IMR-90 (cell line): ENCODE results near the gene TEX50. TPM values are rescaled to one million over a fixed set of nuclear protein-coding genes. Genes with fewer than 3 reads are reported as not detected.

Experiments used
- ATAC-seq: fragments of 200-7000 bp; cut with Tn5 transposase; 2 replicates; pipeline ENCODE4 v1.9.1; 2020; ENCODE audit warnings: low read depth, mild to moderate bottlenecking, moderate library complexity
- BruUV-seq: library from RNA; stranded (reverse); fragments of 400-500 nt; replicated peaks from 2 replicates; lab custom pipeline; 2021; lab: Mats Ljungman, UMichigan
- CTCF ChIA-PET: fragments of 300-600 bp; formaldehyde crosslinking; extraction: SDS; loops from one replicate; lab custom pipeline; 2021; ENCODE audit warnings: antibody characterized with exemption; lab: Yijun Ruan, JAX
- POLR2A ChIA-PET: fragments of 300-600 bp; sonication (Branson Sonifier 250); formaldehyde crosslinking; loops from one replicate; lab custom pipeline; 2022; ENCODE audit warnings: antibody characterized with exemption; ENCODE audit not compliant: unreplicated experiment; lab: Charles Lee
- DNase-seq: peaks from one replicate; pipeline ENCODE4 v3.0.0; 2013
- H2AFZ ChIP-seq: replicated peaks from 2 replicates; pipeline ENCODE3; 2013; ENCODE audit warnings: low read length, mild to moderate bottlenecking; ENCODE audit not compliant: poor library complexity
- H2AK5ac ChIP-seq: 2 replicates; pipeline ENCODE4 v1.6.1; 2013; ENCODE audit warnings: low read depth, low read length, inconsistent platforms
- H2AK9ac ChIP-seq: replicated peaks from 2 replicates; pipeline ENCODE3; 2013; ENCODE audit warnings: mild to moderate bottlenecking, low read depth, low read length, moderate library complexity; ENCODE audit not compliant: poor library complexity
- H2BK120ac ChIP-seq: 2 replicates; pipeline ENCODE4 v1.6.1; 2013; ENCODE audit warnings: low read depth, low read length, inconsistent platforms
- H2BK15ac ChIP-seq: 3 replicates; pipeline ENCODE4 v1.6.1; 2013; ENCODE audit warnings: low read depth, low read length, inconsistent platforms
- H2BK20ac ChIP-seq: 2 replicates; pipeline ENCODE4 v1.6.1; 2013; ENCODE audit warnings: low read depth, mild to moderate bottlenecking, inconsistent platforms, low read length, moderate library complexity
- H2BK5ac ChIP-seq: 2 replicates; pipeline ENCODE4 v1.6.1; 2013; ENCODE audit warnings: mild to moderate bottlenecking, low read depth, low read length, inconsistent platforms; ENCODE audit not compliant: poor library complexity, severe bottlenecking
- H3K14ac ChIP-seq: replicated peaks from 2 replicates; pipeline ENCODE4 v1.6.1; 2013; ENCODE audit warnings: low read depth, low read length, inconsistent platforms
- H3K18ac ChIP-seq: 2 replicates; pipeline ENCODE4 v1.6.1; 2013; ENCODE audit warnings: low read depth, low read length, control low read depth
- H3K23ac ChIP-seq: 2 replicates; pipeline ENCODE4 v1.6.1; 2013; ENCODE audit warnings: low read depth, low read length, inconsistent platforms
- H3K27ac ChIP-seq: 2 replicates; pipeline ENCODE4 v1.5.1; 2013; ENCODE audit warnings: mild to moderate bottlenecking, control low read depth, low read length; ENCODE audit not compliant: insufficient read depth
- H3K27me3 ChIP-seq: 2 replicates; pipeline ENCODE4 v1.6.1; 2013; ENCODE audit warnings: low read length; ENCODE audit not compliant: control insufficient read depth, insufficient read depth
- H3K36me3 ChIP-seq: 2 replicates; pipeline ENCODE4 v1.6.1; 2013; ENCODE audit warnings: low read length, mixed read lengths; ENCODE audit not compliant: control insufficient read depth, insufficient read depth
- H3K4ac ChIP-seq: 2 replicates; pipeline ENCODE4 v1.6.1; 2013; ENCODE audit warnings: low read depth, low read length, inconsistent platforms
- H3K4me1 ChIP-seq: 2 replicates; pipeline ENCODE4 v1.6.1; 2013; ENCODE audit warnings: low read length, mixed read lengths; ENCODE audit not compliant: control insufficient read depth, insufficient read depth
- H3K4me2 ChIP-seq: 2 replicates; pipeline ENCODE4 v1.6.1; 2013; ENCODE audit warnings: low read depth, mild to moderate bottlenecking, control low read depth, low read length, moderate library complexity
- H3K4me3 ChIP-seq: 2 replicates; pipeline ENCODE4 v1.5.1; 2013; ENCODE audit warnings: low read depth, mild to moderate bottlenecking, control low read depth, low read length, moderate library complexity; ENCODE audit not compliant: insufficient read depth
- H3K56ac ChIP-seq: 2 replicates; pipeline ENCODE4 v1.6.1; 2013; ENCODE audit warnings: low read length, inconsistent platforms; ENCODE audit not compliant: insufficient read depth; ENCODE audit errors: extremely low read depth
- H3K79me1 ChIP-seq, 2 experiments: 2 replicates each; pipeline ENCODE4 v1.6.1; 2013; ENCODE audit warnings: low read length in 2 of 2, inconsistent platforms in 1 of 2, low read depth in 1 of 2
- H3K9ac ChIP-seq: 2 replicates; pipeline ENCODE4 v1.6.1; 2013; ENCODE audit warnings: low read depth, low read length, control low read depth
- H3K9me1 ChIP-seq: 2 replicates; pipeline ENCODE4 v1.6.1; 2013; ENCODE audit warnings: low read length, inconsistent platforms; ENCODE audit not compliant: insufficient read depth
- H3K9me3 ChIP-seq: 2 replicates; pipeline ENCODE4 v1.6.1; 2013; ENCODE audit warnings: low read length; ENCODE audit not compliant: control insufficient read depth, insufficient read depth
- H4K20me1 ChIP-seq: 2 replicates; pipeline ENCODE4 v1.6.1; 2013; ENCODE audit warnings: low read length, inconsistent platforms; ENCODE audit not compliant: insufficient read depth
- H4K5ac ChIP-seq: 2 replicates; pipeline ENCODE4 v1.6.1; 2013; ENCODE audit warnings: mild to moderate bottlenecking, low read depth, low read length, control low read depth
- H4K8ac ChIP-seq, 2 experiments: 2 replicates each; pipeline ENCODE4 v1.6.1; 2013; ENCODE audit warnings: low read depth in 2 of 2, low read length in 2 of 2, control low read depth in 1 of 2, inconsistent platforms in 1 of 2
- H4K91ac ChIP-seq: 2 replicates; pipeline ENCODE4 v1.6.1; 2013; ENCODE audit warnings: low read depth, low read length, inconsistent platforms; ENCODE audit not compliant: insufficient read depth
- BHLHE40 ChIP-seq: fragments of 150-350 bp; IDR thresholded peaks from 2 replicates; pipeline ENCODE4 v1.6.1; 2016; ENCODE audit warnings: mild to moderate bottlenecking, low read depth, low read length
- CEBPB ChIP-seq: IDR thresholded peaks from 2 replicates; pipeline ENCODE4 v1.6.1; 2012; ENCODE audit warnings: low read depth, low read length, improper control_type of control experiment
- CHD1 ChIP-seq: IDR thresholded peaks from 2 replicates; pipeline ENCODE4 v1.6.1; 2012; ENCODE audit warnings: low read depth, low read length, improper control_type of control experiment
- CTCF ChIP-seq: conservative IDR thresholded peaks from 2 replicates; pipeline ENCODE4 v1.5.1; 2012; ENCODE audit warnings: mild to moderate bottlenecking, low read depth, low read length, improper control_type of control experiment
- ELK1 ChIP-seq: fragments of 150-350 bp; IDR thresholded peaks from 2 replicates; pipeline ENCODE4 v1.6.1; 2016; ENCODE audit warnings: low read depth, mild to moderate bottlenecking, low read length, moderate library complexity, borderline replicate concordance
- FOS ChIP-seq: fragments of 150-350 bp; IDR thresholded peaks from 2 replicates; pipeline ENCODE4 v1.6.1; 2016; ENCODE audit warnings: low read depth, low read length
- MAFK ChIP-seq: IDR thresholded peaks from 2 replicates; pipeline ENCODE4 v1.6.1; 2012; ENCODE audit warnings: low read depth, low read length, improper control_type of control experiment
- MAZ ChIP-seq: IDR thresholded peaks from 2 replicates; pipeline ENCODE4 v1.6.1; 2012; ENCODE audit warnings: low read depth, mild to moderate bottlenecking, low read length, improper control_type of control experiment, moderate library complexity, borderline replicate concordance
- MXI1 ChIP-seq: IDR thresholded peaks from 2 replicates; pipeline ENCODE4 v1.6.1; 2012; ENCODE audit warnings: low read depth, mild to moderate bottlenecking, low read length, moderate library complexity, borderline replicate concordance
- NFE2L2 ChIP-seq: fragments of 150-350 bp; IDR thresholded peaks from 2 replicates; pipeline ENCODE4 v1.6.1; 2016; ENCODE audit warnings: low read depth, mild to moderate bottlenecking, low read length
- POLR2A ChIP-seq: IDR thresholded peaks from 2 replicates; pipeline ENCODE4 v1.6.1; 2012; ENCODE audit warnings: mild to moderate bottlenecking, low read depth, low read length
- RAD21 ChIP-seq: IDR thresholded peaks from 2 replicates; pipeline ENCODE4 v1.6.1; 2012; ENCODE audit warnings: low read length, improper control_type of control experiment
- RCOR1 ChIP-seq: IDR thresholded peaks from 2 replicates; pipeline ENCODE4 v1.6.1; 2012; ENCODE audit warnings: mild to moderate bottlenecking, low read length, improper control_type of control experiment; ENCODE audit not compliant: insufficient replicate concordance
- RFX5 ChIP-seq: IDR thresholded peaks from 2 replicates; pipeline ENCODE4 v1.8.0; 2012; ENCODE audit warnings: low read depth, mild to moderate bottlenecking, low read length, moderate library complexity
- SMC3 ChIP-seq: fragments of 150-350 bp; IDR thresholded peaks from 2 replicates; pipeline ENCODE4 v1.6.1; 2016; ENCODE audit warnings: low read depth, mild to moderate bottlenecking, antibody characterized with exemption, low read length, moderate library complexity
- USF2 ChIP-seq: fragments of 150-350 bp; IDR thresholded peaks from 2 replicates; pipeline ENCODE4 v1.6.1; 2017; ENCODE audit warnings: mild to moderate bottlenecking, antibody characterized with exemption, low read length, low read depth
- WGBS, 2 experiments: methylation state at CpG; one replicate each; pipeline versions ENCODE4 v1.1.5 to v1.1.7; 2013; ENCODE audit warnings: missing lambda C conversion rate in 2 of 2; ENCODE audit not compliant: insufficient read length in 1 of 2; ENCODE audit errors: extremely low coverage in 2 of 2; 5-methylcytosine and 5-hydroxymethylcytosine counted together
- dilution Hi-C: fragments of 300-500 bp; cut with HindIII; formaldehyde crosslinking; loops from one replicate; pipeline ENCODE4 v1.14.3; 2018; ENCODE audit warnings: low sequenced_read_pairs; ENCODE audit not compliant: unreplicated experiment
- in situ Hi-C: fragments of 300-500 bp; cut with MboI; formaldehyde crosslinking; loops from 3 replicates; pipeline ENCODE4 v1.14.3; 2019; ENCODE audit warnings: low sequenced_read_pairs, inconsistent platforms, mixed read lengths
- intact Hi-C: fragments of 100-400 bp; cut with micrococcal nuclease; formaldehyde crosslinking; loops from 2 replicates; pipeline ENCODE4 v1.10.0; 2022
- polyA plus RNA-seq, 3 experiments: library from polyadenylated mRNA; depleted of rRNA; stranded (reverse); fragments of >200 nt; gene quantifications; 2 replicates each; pipeline ENCODE4 v1.2.3, GENCODE V29; 2012; ENCODE audit warnings: low replicate concordance in 1 of 3
- total RNA-seq: library from RNA; depleted of rRNA; stranded (reverse); fragments of >200 nt; gene quantifications from 2 replicates; pipeline ENCODE4 v1.2.3, GENCODE V29; 2012

The TEX50 gene
- total and polyA plus RNA-seq, 2 of the 4 experiments (the other 2 are of a cell fraction) = not detected

GRCh38 chr1:173660306-173660705 is 25.2 kb downstream of the TEX50 start:
- Histone ChIP-seq H3K18ac (no peak overlapping the region), H2BK120ac (no peak overlapping the region), H3K36me3 (no peaks in the 10 kb centered on the region), H2AFZ (no peak overlapping the region), H4K8ac (no peak overlapping the region), H3K27ac (no peak overlapping the region), H3K4me1 (no peaks in the 10 kb centered on the region), H3K56ac (no peak overlapping the region), H2AK9ac (no peak overlapping the region), H3K9me1 (no peaks in the 10 kb centered on the region), H3K14ac (no peak overlapping the region), H3K4me3 (no peak overlapping the region), H3K4me2 (no peak overlapping the region), H3K79me1 (no peaks in the 10 kb centered on the region), H3K9me3 (0 out of 2 replicates have a peak, but pooled peaks cover 3% of the 10 kb centered on the region), H4K5ac (no peak overlapping the region), H3K23ac (no peak overlapping the region), H4K20me1 (no peaks in the 10 kb centered on the region), H3K9ac (no peak overlapping the region), H2AK5ac (no peak overlapping the region), H2BK20ac (no peak overlapping the region), H4K91ac (no peak overlapping the region), H2BK15ac (no peak overlapping the region), H2BK5ac (no peak overlapping the region), H3K27me3 (peaks cover 2% of the 10 kb centered on the region), H3K4ac (no peak overlapping the region)
- CTCF ChIA-PET = no interaction called here
- POLR2A ChIA-PET = no interaction called here
- no TSS peak for BruUV-seq
- dilution Hi-C loops = no loop called here
- WGBS, 2 experiments = no CpG with 5 or more reads among the region's 2 CpGs
- no peak for DNase-seq
- ATAC-seq = no peak
- intact Hi-C loops = no loop called here
- TF ChIP-seq POLR2A (no peak), NFE2L2 (no peak), CTCF (no peak), RFX5 (no peak), CEBPB (no peak), RCOR1 (no peak), RAD21 (no peak), MXI1 (no peak), ELK1 (no peak), MAFK (no peak), BHLHE40 (no peak), MAZ (no peak), USF2 (no peak), FOS (no peak), CHD1 (no peak), SMC3 (no peak)
- in situ Hi-C loops = no loop called here
